GM18519 (cell line): ENCODE results near the gene OR1A2.
"Not testable (repeated sequence)": the region's sequence is repeated elsewhere in the genome, so short reads cannot be mapped to it uniquely, and the experiment has no call there.

Experiments
- ATAC-seq: cut with Tn5 transposase; IDR thresholded peaks from one replicate; pipeline ENCODE4 v1.9.1; 2021; ENCODE audit warnings: mild to moderate bottlenecking, moderate library complexity; ENCODE audit not compliant: unreplicated experiment, low FRiP score

Gene OR1A2, protein sequence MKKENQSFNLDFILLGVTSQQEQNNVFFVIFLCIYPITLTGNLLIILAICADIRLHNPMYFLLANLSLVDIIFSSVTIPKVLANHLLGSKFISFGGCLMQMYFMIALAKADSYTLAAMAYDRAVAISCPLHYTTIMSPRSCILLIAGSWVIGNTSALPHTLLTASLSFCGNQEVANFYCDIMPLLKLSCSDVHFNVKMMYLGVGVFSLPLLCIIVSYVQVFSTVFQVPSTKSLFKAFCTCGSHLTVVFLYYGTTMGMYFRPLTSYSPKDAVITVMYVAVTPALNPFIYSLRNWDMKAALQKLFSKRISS

DNA sequence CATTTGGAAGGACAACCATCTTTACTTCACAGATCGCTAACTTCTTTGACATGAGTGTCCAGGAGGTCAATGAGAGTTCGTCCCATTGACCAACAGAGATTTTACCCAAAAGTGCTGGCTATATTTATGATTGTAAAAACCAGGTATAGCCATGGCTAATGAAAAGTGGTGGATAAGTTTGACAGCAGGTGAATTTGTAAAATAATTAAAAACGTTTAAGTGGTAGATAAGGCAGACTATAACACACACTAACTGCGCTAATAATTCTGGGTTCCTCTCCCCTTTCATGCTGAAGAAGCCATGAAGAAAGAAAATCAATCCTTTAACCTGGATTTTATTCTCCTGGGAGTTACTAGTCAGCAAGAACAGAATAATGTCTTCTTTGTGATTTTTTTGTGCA is at the start of gene OR1A2:
TSS of gene OR1A2 (plus strand) at position 301 of the 400 bp plus-strand sequence. CDS start at position 301, 0 bp downstream.
- ATAC-seq: no peak

DNA sequence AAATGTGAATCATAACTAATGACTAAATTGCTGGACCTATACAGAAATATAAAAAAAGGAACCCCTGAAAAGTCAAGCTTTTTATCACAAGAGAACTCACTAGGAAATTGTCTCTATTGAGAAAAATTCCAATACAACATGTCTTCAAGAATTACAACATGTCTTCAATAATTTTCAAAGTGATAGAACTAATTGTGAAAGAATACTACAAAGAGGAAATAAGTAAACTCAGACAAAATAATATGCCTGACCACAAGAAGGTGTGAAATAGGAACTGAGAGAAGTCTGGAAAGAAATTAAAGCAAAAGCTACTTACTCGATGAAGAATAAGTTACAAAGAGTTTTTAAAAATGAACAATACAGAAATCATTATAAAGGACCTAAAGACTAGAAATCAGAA is 40.1 kb upstream of the OR1A2 start:
- no peak for ATAC-seq

DNA sequence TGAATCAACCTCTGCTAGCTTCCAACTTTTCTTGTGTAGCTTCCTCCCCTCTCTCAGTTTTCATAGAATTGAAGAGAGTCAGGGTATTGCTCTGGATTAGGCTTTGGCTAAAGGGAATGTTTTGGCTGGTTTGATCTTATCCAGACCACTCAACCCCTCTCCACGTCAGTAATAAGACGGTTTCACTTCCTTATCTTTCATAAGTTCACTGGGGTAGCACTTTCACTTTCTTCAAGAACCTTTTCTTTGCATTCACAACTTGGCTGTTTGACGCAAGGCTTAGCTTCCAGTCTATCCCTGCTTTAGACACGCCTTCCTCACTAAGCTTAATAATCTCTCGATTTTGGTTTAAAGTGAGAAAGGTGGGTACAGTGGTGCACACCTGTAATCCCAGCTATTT is 29.7 kb upstream of the OR1A2 start:
- no peak for ATAC-seq

DNA sequence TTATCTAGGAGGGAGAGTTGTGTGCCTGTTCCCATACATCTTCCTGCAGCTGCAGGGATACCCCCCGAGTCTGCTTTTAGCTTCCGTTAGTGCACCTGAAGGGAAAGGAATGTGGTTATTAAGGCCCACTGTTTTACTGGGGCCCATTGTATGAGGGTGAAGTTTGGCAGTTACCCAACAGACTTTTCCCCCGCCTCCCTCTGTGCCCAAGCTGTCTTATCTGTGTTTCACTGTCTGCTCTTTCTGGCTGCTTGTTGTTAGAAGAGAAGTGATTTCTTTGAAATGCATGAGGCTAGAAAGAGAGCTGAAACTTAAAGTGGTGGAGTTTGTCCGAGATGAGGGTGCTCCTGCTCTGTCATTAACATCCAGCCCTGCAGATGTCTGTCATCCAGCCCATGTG is 7.4 kb upstream of the OR1A2 start:
- ATAC-seq: no peak

DNA sequence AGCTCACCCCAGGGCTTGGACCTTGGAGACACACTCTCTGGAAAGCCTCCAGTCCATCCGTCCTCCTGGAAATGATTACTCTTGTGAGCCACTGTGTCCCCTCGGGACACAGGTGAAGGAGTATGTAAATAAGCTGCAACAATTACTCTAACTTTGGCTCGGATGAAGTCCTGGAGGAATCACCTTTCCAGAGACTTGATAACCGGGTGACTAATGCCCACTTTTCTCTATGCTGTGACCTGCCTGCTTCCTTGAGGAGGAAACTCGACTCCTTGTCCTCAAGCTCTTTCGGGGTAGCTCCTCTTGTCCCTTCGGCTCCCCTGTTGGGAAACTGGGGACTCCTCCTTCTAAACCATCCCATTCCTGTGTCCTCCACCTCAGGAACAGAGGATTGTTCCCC is 10.0 kb downstream of the OR1A2 start, which contains the start of gene OR1A1:
TSS of gene OR1A1 (plus strand) at position 301 of the 400 bp plus-strand sequence. CDS start 7,954 bp downstream, outside the sequence.
- ATAC-seq: no peak

DNA sequence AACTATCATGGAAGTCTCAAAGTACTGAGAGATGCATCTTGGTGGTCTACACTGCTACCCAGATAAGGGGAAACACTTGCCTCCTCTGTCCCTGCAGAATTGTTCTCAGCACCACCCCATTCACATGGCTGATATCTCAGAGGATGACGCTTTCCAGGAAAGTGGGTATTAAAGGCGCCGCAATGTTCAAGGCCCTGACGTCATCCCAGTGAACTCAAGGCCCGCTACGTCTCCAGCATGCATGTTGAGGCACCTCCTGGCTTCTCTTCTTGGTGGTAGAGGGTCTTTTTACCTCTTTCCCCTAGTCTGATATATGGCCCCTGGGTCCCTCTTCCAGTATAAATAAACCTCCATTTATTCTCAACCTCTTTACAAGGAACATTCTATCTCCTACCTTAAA is 11.2 kb downstream of the OR1A2 start:
- ATAC-seq: no peak

DNA sequence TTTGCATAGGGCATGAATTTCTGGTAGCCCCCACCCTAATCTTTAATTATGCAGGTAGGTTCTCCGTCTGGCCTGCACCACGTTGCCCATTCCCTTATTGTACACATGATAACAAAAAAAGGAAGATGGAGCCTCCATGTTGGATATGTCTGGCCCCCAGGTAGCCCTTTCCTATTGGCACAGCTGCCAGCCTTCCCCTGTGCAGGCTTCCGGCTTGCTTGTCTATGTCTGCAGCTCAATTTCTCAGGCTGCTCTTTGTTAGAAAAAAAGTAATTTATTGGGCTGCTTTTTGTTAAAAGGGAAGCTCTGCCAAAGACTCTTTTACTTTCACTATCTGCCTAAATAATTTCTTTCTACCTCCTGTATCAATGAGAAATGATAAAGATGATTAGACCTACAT is 15.7 kb downstream of the OR1A2 start:
- no peak for ATAC-seq

DNA sequence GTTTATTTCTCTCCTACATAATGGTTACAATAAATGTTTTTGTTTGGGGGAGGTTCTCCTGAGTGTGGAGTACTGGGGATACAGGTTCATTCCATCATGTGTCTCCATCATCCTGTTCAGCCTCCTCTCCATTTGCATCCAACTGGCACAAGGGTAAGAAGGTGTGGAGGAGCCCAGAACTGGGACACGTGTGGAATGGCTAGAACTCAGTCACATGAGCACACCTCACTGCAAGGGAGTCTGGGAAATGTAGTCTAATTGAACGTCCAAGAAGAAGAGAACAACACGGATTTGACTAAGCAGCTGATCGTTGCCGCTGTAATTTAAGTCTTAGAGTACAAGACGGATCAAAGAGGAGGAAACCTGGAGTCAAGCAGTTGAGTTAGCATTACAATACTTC is 16.3 kb downstream of the OR1A2 start:
- ATAC-seq: no peak

DNA sequence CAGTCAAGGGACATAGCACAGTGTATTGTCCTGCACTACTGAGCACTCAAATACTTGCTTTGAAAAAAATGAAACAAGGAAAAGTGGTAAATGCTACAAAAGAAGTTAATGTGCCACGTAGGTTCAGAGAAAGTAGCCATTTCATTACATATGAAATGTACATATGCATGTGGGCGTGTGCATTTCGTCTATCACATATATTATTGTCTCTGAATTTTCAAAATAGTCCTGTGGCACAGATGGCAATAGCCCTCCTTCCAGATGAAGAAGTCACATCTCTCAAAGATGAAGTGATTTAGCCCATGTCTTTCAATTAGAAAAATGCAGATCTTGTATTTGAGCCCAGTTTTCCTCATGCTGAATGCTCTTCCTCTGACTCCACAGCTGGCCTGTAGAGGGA is 22.7 kb downstream of the OR1A2 start:
- ATAC-seq: not testable (repeated sequence)

DNA sequence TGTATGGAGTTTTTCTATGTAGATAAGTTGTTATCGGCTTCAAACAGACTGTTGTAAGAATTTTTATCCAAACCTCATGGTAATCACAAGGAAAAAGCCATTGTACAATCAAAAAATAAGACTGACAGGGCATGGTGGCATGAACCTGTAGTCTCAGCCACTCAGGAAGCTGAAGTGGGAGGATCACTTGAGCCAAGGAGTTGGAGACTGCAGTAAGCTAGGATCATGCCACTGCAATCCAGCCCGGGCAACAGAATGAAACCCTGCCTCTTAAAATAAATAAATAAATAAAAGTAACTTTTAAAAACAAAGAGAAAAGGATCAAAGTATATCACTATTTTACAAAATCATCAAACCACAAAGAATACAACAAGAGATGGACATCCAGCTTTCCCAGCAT is 24.5 kb downstream of the OR1A2 start:
- no peak for ATAC-seq

DNA sequence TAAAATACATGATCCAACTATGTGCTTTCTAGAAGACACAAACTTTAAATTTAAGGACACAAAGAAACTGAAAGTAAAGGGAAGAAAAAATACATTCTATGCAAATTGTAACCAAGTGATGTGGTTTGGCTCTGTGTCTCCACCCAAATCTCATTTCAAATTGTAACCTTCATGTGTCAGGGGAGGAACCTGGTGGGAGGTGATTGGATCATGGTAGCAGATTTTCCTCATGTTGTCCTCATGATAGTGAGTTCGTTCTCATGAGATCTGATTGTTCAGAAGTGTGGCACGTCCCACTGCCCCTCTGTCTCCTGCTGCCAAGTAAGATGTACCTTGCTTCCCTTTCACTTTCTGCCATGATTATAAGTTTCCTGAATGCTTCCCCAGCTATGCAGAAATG is 25.2 kb downstream of the OR1A2 start:
- no peak for ATAC-seq

DNA sequence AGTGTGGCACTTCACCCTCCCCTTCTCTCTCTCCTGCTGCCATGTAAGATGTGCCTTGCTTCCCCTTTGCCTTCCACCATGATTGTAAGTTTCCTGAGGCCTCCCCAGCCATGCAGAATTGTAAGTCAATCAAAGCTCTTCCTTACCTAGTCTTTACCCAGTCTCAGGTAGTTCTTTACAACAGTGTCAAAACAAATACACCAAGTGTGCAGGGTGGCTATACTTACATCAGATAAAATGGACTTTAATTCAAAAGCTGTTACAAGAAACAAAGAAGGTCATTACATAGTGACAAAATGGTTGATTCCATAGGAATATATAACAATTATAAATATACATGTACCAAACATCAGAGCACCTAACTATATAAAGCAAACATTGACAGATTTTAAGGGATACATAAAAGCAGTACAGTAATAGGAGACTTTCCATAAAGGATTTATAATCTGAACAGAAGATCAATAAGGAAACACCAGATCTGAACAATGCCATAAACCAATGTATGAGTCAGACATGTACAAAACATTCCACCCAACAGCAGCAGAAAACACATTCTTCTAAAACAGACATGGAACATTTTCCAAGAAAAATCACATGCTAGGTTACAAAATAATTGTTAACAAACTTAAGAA is 27.5 kb downstream of the OR1A2 start:
- ATAC-seq: not testable (repeated sequence)

DNA sequence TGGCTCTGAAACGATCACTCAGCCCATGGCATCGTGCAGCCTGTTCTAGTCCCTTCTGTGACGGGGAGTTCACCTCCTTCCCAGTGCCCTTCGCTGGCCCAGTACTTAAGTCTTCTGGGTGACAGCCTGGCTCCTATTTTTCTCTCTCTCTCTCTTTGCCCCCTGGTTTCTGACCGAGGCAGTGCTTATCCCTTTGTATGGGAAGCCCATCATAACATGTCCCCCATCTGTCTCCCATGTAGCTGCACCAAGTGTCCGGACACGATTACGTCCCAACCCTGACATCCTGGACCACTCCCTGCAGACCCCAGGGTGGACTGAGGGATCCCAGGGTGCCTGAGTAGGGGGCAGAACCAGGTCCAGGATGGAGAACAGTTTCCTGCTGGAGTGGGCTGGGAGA is 35.0 kb downstream of the OR1A2 start:
- not testable (repeated sequence) for ATAC-seq

DNA sequence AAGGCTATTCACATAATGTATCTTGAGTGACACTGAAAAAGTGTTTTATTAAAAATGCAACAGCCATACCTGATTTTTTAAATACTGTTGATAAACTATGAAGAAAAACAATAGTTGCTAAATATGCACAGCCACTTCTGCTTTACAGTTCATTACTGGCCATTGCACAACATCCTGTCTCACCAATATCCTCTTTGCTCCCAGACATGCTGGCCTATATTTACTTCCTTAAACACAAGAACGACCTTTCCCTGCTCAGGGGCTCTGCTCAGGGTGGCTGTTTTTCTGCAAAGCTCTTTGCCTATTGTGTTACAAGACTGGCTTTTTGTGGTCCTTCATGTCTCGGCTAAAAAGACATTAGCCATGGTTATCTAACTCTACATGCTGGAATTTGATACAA is 41.4 kb downstream of the OR1A2 start:
- not testable (repeated sequence) for ATAC-seq

DNA sequence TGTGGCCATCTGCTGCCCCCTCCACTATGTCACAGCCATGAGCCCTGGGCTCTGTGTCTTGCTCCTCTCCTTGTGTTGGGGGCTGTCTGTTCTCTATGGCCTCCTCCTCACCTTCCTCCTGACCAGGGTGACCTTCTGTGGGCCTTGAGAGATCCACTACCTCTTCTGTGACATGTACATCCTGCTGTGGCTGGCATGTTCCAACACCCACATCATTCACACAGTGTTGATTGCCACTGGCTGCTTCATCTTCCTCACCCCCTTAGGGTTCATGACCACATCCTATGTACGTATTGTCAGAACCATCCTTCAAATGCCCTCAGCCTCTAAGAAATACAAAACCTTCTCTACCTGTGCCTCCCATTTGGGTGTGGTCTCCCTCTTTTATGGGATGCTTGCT is 43.7 kb downstream of the OR1A2 start:
- ATAC-seq: not testable (repeated sequence)

DNA sequence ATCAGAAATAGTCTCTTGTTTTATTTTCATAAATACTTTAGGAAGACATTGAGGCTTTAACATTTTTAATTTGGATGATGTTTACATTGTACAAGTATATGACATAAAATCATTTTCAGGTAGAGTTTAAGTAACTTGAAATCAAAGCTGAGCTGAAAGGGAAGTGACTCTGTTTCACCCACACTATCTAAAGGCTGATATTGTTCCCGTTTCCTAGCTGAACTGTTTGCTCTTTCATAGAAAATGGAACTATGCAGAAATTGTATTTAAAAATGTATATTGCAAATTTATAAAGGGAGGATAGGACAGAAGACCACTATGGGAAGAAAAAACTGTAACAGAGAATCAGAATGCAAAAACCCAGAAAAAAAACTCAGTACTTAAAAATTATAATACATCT is 47.5 kb downstream of the OR1A2 start:
- ATAC-seq: not testable (repeated sequence)
